Stimulated activated CD4-positive, alpha-beta T cell treated with anti-CD3 and anti-CD28 coated beads, Interleukin-12 subunit alpha, Interleukin-12 subunit beta, amount 100 ng/mL, for 48 hours (primary cell): ENCODE data around the gene HS3ST3A1.

Source experiments
- DNase-seq, 3 donors: peaks; one replicate each; pipeline ENCODE4 v3.0.0-alpha.2; 2020; ENCODE audit warnings: low read depth in 2 of 3, low spot score in 1 of 3

Gene HS3ST3A1

DNA sequence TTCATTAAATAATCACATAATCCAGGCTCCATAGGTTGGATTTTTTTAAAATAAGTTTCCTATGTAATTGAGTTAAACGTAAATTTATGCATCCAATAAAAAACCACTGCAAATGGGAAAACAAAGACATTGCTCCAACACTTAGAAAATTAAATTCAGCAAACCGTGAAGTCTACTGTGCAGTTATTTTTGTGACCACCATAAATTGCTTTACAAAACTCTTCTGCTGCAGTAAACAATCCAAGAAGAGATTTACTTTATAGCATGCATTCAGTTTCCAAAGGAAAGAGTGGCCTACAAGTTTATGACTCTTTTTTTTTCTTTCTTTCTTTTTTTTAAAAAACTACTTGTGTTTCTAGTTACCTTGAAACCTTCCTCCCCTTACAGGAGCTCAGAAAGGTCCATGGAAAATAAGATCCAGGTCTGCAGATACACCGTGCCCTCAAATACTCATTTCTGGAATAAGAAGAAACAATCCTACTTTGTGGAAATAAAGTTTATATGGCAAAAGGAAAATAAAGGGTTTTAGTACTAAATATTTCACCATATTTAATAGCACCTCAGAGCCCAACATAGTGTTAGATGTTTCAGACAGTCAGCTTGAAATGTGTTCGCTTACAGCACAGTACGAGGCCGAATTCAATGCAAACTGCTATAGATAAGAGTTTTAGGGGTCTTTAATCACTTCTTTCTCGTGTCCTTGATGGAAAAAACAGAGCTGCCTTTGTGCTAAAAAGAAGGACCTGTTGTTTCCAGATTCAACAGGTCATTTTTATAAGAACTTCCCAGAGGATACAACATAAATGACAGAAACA is 3.2 kb downstream of the HS3ST3A1 start:
- no peak for DNase-seq

DNA sequence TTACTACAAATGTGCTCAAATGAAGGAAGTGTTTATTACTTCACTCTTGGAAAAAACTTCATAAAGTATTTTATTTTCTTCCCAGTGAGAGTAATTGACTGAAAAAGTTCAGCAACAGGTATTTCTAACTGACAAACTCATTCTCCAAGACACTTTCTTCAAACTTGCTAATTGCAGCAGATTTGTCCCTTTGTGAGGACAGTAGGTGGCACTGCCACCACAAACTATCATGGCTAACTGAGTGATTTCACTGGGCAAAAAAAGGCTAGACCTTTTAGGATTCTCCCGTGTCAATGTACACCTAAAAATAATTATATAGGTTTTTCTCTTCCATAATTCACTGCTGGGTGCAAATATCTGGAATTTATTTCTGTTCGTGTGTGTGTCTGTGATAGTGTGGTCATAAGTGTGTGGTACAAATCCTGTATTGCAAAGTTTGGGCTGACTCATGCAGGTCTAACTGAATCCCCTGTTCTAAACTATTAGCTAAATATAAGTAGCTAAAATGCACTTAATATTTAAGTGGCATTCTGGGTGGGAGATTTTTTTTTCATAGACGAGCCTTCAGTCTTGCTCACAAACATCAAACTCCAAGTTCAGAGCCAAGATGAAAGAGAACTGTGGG is 3.9 kb downstream of the HS3ST3A1 start:
- DNase-seq: peak in 1 of 3 donors; percentile 17

- DNase-seq: no peak
Measured at GRCh38 chr17:13596241-13596923, 5.3 kb downstream of the HS3ST3A1 start.

DNA sequence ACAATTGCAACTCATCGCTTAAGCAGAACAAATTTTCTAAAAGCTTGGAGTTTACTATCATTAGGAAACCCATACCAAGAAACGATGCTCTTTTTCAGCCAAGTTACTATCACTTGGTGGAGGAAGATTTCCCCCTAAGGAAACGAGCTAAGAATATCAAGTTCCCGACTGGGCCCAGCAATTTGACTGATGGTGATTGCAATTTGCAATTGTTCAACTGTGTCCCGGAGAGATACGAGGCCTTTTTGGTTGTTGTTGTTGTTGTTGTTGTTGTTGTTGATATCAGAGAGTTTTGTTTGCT is 6.2 kb downstream of the HS3ST3A1 start:
- DNase-seq: no peak

- peak; percentile 61 to 86 (median 67) for DNase-seq
Measured at GRCh38 chr17:13594762-13595598, 6.7 kb downstream of the HS3ST3A1 start.

DNA sequence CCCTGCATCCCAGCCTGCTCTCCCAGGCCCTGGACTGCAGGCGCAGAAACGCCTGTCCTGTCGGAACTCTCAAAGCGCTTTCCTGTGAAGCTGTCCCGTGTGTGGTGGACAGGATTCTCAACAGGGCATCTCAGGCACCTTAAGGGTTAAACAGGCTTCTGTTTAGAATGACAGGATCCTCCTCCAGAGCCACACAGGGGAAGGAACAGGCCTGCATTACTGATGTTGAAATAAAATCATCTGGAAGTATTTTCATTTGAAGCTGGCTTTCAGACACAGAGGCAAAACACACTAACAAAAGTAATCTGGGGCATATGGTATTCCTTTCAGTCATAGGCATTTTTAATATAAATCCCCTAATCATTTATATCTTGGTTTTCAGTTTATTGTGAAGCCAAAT is 7.4 kb downstream of the HS3ST3A1 start:
- DNase-seq: no peak

DNA sequence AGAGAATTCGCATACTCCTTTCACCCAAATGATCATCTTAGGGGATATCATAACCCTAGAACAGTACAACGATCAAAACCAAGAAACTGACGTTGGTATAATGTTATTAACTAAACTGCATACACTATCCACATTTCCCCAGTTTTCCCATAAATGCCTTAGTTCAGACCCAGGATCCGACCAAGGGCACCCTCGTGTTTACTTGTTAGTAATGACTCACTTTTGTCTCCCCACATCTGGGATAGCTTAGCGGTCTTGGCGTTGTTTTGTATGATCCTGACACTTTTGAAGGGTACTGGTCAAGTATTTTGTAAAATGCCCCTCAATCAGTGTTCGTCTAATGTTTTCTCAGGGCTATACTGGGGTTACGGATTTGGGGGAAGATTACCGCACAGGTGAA is 8.0 kb downstream of the HS3ST3A1 start:
- no peak for DNase-seq

- no peak for DNase-seq
Measured at GRCh38 chr17:13593021-13593751, 8.5 kb downstream of the HS3ST3A1 start.

DNA sequence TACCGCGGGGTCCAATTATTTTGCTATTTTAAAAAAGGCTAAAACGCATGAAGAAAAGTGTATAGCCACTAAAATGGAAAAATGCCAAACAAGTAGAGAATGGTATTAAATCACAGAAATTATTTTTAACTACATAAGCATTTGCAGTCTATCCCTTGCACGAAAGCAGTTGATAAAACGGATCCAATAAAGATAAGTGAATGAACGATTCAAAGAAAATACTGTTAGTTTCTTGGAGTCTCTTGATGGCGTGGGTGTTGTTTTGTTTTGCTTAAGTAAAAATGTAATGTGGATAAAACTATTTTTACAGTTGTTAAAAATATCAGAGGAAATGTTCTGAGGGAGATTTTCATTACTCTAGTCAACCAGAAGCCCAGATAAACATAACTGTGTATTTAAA is 9.3 kb downstream of the HS3ST3A1 start:
- no peak for DNase-seq

DNA sequence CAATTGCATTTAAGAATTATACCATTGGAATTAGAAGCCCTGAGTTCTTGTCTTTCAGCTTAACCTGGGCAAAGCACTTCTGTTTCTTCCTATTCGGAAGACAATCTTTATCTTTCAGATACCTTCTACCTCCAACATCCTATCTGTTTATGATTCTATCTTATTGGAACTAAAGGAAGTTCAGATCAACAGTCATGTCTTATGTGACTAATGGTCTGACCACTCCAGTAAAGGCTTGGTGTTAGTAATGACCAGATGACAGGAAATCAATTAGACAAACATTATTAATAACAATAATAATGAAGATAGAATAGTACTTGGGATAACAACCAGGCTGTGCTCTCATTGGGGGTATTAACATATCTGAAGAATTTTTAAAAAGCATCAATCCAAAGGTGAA is 11.3 kb downstream of the HS3ST3A1 start:
- DNase-seq: no peak

GRCh38 chr17:13589658-13590057 is 12.1 kb downstream of the HS3ST3A1 start:
- no peak for DNase-seq

GRCh38 chr17:13587487-13588338 is 14.0 kb downstream of the HS3ST3A1 start:
- DNase-seq: no peak

DNA sequence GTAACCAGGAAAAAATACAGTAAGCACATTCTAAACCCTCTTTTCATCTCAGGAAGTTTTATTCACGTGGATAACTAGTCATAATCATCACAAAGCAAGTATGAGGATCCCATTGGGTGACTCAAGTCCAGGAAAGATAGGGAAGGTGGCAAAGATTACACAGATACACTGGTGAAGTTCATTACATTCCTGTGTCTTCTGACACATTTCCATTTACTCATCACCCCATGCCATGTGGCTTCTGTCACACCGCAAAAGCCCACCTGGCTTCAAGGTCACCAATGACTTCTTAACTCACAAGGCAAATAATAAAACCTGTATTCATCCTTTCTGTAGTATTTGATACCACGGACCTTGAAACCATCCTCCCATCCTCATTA is 17.0 kb downstream of the HS3ST3A1 start:
- no peak for DNase-seq

DNA sequence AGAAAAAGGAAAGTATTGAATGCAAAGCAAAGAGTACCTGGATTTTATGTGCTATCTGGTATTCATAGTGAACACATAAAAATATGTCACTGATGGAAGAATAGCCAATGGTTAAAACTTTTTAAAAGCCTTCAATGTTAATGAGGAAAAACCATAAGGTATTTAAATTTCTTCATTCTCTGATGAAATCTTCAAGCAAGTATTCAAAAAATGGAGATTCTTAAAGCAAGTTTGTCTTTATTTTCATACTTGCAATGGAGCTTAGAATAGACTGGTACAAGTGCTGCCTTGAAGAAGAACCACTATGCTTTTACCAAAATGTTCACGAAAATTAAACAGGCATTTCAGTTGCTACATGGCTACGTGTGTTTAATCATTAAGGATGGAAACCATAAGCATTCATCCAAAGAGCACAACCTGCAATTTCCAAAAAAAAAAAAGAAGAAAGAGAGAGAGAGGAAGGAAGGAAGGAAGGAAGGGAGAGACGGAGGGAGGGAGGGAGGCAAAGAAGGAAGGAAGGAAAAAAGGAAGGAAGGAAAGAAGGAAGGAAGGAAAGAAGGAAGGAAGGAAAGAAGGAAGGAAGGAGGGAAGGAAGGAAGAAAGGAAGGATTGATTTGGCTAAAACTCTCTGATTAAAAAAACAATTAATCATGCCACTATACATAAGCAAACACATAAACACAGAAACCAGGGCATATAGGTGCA is 17.6 kb downstream of the HS3ST3A1 start:
- no peak for DNase-seq

GRCh38 chr17:13582776-13583547 is 18.8 kb downstream of the HS3ST3A1 start:
- no peak for DNase-seq

- no peak for DNase-seq
Measured at GRCh38 chr17:13581925-13582324, 19.8 kb downstream of the HS3ST3A1 start.

- no peak for DNase-seq
Measured at GRCh38 chr17:13580790-13581189, 20.9 kb downstream of the HS3ST3A1 start.

- DNase-seq: no peak
Measured at GRCh38 chr17:13576661-13577526, 24.8 kb downstream of the HS3ST3A1 start.
